Adrenal gland (tissue), 5 donors: ENCODE measurements around the gene FRMD3.

Source experiments
- POLR2A ChIP-seq, 2 donors: fragments of 450-650 bp; IDR thresholded peaks; one replicate each; pipeline ENCODE4 v1.6.1; 2017; ENCODE audit warnings: antibody characterized with exemption in 2 of 2, mild to moderate bottlenecking in 2 of 2, moderate library complexity in 1 of 2
- TF ChIP-seq, protein P1 (sequence below), 6 experiments: fragments of 450-650 bp in 4 of 6; fragments of 200-600 bp in 2 of 6; sonication (generic) in 1 of 6; IDR thresholded peaks; 1 replicate in 5 of 6; 2 replicates in 1 of 6; pipeline versions ENCODE4 v1.5.1 to v1.8.0; 2016 to 2021; ENCODE audit warnings: antibody characterized with exemption in 6 of 6, mild to moderate bottlenecking in 2 of 6, moderate library complexity in 1 of 6
- donor health status: DM: no; HTN: no; CAD: no.

DNA sequence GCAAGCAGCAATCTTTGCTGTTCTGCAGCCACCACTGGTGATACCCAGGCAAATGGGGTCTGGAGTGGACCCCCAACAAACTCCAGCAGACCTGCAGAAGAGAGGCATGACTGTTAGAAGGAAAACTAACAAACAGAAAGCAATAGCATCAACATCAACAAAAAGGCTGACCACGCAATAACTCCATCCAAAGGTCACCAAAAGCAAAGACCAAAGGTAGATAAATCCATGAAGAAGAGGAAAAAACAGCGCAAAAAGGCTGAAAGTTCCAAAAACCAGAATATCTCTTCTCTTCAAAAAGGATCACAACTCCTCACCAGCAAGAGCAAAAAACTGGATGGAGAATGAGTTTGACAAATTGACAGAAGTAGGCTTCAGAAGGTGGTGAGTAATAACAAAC is 23.4 kb downstream of the FRMD3 start:
- TF ChIP-seq, protein P1, sequence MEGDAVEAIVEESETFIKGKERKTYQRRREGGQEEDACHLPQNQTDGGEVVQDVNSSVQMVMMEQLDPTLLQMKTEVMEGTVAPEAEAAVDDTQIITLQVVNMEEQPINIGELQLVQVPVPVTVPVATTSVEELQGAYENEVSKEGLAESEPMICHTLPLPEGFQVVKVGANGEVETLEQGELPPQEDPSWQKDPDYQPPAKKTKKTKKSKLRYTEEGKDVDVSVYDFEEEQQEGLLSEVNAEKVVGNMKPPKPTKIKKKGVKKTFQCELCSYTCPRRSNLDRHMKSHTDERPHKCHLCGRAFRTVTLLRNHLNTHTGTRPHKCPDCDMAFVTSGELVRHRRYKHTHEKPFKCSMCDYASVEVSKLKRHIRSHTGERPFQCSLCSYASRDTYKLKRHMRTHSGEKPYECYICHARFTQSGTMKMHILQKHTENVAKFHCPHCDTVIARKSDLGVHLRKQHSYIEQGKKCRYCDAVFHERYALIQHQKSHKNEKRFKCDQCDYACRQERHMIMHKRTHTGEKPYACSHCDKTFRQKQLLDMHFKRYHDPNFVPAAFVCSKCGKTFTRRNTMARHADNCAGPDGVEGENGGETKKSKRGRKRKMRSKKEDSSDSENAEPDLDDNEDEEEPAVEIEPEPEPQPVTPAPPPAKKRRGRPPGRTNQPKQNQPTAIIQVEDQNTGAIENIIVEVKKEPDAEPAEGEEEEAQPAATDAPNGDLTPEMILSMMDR (IDR thresholded peaks at IDR 0.05) = no peak
- no peak for TF ChIP-seq POLR2A (IDR thresholded peaks at IDR 0.05)
